NT2/D1 (cell line): ENCODE data around the gene PRKAG2.

Source experiments
- SUZ12 ChIP-seq: IDR thresholded peaks from 2 replicates; pipeline ENCODE4 v1.6.1; 2011; ENCODE audit not compliant: insufficient read length, insufficient read depth; ENCODE audit errors: extremely low read depth
- YY1 ChIP-seq: IDR thresholded peaks from 2 replicates; pipeline ENCODE4 v1.6.1; 2011; ENCODE audit not compliant: insufficient read length, insufficient read depth
- ZNF274 ChIP-seq: IDR thresholded peaks from 2 replicates; pipeline ENCODE4 v1.6.1; 2011; ENCODE audit warnings: mild to moderate bottlenecking, low read depth, low read length

DNA sequence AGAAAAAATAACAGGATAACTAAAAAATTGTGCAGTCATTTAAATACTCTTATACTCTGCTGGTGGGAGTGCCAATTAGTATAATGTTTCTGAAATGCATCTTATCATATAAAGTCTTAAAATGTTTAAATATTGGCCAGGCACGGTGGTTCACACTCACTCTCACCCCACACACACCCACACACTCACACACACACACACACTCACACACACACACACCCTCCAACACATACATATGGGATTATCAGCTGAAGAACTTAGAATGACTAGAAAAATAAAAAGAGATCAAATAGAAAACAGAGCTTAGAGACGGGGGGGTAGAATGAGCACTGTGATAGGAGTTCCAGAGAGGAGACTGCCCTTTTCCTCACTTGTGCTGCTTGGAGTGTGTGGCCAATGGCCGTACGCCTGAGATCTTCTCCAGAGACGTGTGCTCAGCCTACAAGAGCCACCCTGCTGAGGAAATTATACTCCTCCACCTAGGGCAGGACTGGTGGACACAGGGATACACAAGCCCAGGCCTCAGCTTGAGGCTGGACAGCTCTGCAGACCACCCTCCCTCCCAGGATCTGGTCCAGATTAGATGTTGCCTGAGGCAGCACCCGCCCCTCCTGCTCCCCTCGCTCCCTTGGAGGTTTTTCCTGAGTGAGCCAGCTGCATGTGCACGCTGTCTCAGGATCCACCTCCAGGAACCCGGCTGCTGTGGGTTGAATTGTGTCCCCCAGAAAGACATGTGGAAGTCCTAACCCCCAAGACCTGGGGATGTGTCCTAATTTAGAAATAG, 26.5 kb upstream of the PRKAG2 start:
- TF ChIP-seq YY1: no peak
- TF ChIP-seq ZNF274: no peak
- no peak for TF ChIP-seq SUZ12
